Esophagus muscularis mucosa (tissue), 4 donors: Measurements from ENCODE around the gene NELL1.

Experiments used
- CTCF ChIP-seq, 3 experiments: fragments of 200-600 bp in 2 of 3; fragments of 450-650 bp in 1 of 3; sonication (generic) in 2 of 3; IDR thresholded peaks; one replicate each; pipeline ENCODE4 v1.5.1; 2017 to 2019; ENCODE audit warnings: antibody characterized with exemption in 3 of 3, mild to moderate bottlenecking in 2 of 3, moderate library complexity in 1 of 3
- EP300 ChIP-seq: sonication (generic); formaldehyde crosslinking; IDR thresholded peaks from one replicate; pipeline ENCODE4 v1.6.1; 2017; ENCODE audit warnings: antibody characterized with exemption
- POLR2A ChIP-seq: fragments of 450-650 bp; IDR thresholded peaks from one replicate; pipeline ENCODE4 v1.6.1; 2017; ENCODE audit warnings: antibody characterized with exemption, moderate library complexity, mild to moderate bottlenecking, low read depth

GRCh38 chr11:21602699-21603098 lies 933.3 kb downstream of the NELL1 start:
- no peak for TF ChIP-seq CTCF (IDR thresholded peaks at IDR 0.05)
- no peak for TF ChIP-seq POLR2A
- no peak for TF ChIP-seq EP300
